Measurements from ENCODE around the gene TYRO3. TPM values are rescaled to one million over a fixed set of nuclear protein-coding genes. Genes with fewer than 3 reads are reported as not detected.

Gene TYRO3
- total RNA-seq, 2 experiments from 2014 or later = 0.42 to 0.47 TPM

DNA sequence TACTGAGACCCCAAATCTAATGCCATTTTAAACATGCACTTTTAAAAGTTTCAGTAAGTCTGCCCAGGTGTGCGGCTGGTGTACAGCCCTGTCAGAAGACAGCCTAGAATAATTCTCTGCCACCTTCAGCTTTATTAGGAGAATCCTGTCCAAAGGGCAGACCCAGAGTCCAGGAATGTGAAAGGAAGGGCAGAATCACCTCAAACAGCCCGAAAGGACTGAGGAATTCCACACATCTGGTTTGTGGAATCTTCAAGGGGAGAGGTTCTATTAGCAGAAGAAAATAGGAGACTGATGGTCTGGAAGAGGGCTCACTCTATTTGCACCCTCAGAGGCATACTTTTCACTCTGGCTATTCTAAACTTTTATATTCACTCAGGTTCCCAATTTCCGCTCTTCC lies 46.6 kb downstream of the TYRO3 start:
- ChIA-PET POLR2A (no interaction called here), CTCF (interaction anchor here (0.7 to 2.6 kb wide), 2 partner anchors 55 to 118 kb away, joined by 3 to 10 read pairs; partner anchors contain the start of gene MGA)
- intact Hi-C loops (cut with DNase I, micrococcal nuclease) = loop anchor here in 1 of 2 experiments (10.0 kb wide), 2 partner anchors 89 to 119 kb away; no protein-coding TSS in a partner anchor

DNA sequence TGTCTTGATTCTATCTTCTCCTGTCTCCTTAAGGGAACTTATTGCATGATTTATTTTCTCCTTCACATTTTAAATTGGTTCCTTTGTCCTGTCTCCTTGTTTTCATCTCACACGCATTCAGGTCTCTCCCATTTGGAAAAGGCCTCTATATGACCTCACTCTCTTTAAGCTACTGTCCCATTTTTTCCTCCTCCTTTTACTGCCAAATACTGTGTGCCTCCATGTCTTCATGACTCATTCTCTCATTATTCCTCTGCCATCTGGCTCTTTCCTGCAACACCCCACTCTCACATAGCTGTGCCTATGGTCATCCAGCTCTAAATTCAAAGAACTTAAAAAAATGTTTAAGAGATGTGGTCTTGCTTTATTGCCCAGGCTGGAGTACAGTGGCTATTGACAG lies 48.0 kb downstream of the TYRO3 start:
- H3K36me3 Mint-ChIP-seq (ENCODE audit: low read depth) = no peaks in the 10 kb centered on the region
- H3K27me3 Mint-ChIP-seq = peaks cover 16% of the 10 kb centered on the region
- intact Hi-C loops (cut with DNase I, micrococcal nuclease) = loop anchor here in 1 of 2 experiments (10.0 kb wide), 2 partner anchors 88 to 118 kb away; no protein-coding TSS in a partner anchor
- Histone ChIP-seq H3K27me3 (ENCODE audit: control insufficient read depth in 1 of 2, insufficient read depth in 2 of 2, low read length in 2 of 2) (no peaks in the 10 kb centered on the region), H3K27ac (ENCODE audit: low read depth in 1 of 2, low read length in 2 of 2) (no peak overlapping the region), H3K36me3 (ENCODE audit: insufficient read depth, low read length) (no peaks in the 10 kb centered on the region), H3K4me1 (ENCODE audit: insufficient read depth, low read length) (peaks cover 6% of the 10 kb centered on the region), H3K4me3 (ENCODE audit: low read length) (no peak overlapping the region), H3K9me3 (ENCODE audit: control insufficient read depth in 1 of 2, insufficient read depth in 1 of 2, low read length in 2 of 2) (no peaks in the 10 kb centered on the region)
- POLR2A ChIA-PET = no interaction called here
- no peak overlapping the region for H3K4me3 Mint-ChIP-seq
- CTCF ChIA-PET = no interaction called here
- ATAC-seq (ENCODE audit: poor library complexity) (no peak), DNase-seq (no peak)
- no peaks in the 10 kb centered on the region for H3K9me3 Mint-ChIP-seq
- TF ChIP-seq, protein P1, sequence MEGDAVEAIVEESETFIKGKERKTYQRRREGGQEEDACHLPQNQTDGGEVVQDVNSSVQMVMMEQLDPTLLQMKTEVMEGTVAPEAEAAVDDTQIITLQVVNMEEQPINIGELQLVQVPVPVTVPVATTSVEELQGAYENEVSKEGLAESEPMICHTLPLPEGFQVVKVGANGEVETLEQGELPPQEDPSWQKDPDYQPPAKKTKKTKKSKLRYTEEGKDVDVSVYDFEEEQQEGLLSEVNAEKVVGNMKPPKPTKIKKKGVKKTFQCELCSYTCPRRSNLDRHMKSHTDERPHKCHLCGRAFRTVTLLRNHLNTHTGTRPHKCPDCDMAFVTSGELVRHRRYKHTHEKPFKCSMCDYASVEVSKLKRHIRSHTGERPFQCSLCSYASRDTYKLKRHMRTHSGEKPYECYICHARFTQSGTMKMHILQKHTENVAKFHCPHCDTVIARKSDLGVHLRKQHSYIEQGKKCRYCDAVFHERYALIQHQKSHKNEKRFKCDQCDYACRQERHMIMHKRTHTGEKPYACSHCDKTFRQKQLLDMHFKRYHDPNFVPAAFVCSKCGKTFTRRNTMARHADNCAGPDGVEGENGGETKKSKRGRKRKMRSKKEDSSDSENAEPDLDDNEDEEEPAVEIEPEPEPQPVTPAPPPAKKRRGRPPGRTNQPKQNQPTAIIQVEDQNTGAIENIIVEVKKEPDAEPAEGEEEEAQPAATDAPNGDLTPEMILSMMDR (IDR thresholded peaks at IDR 0.05) = no peak
- H3K4me1 Mint-ChIP-seq (ENCODE audit: low read depth) = peaks cover 9% of the 10 kb centered on the region
- no peak overlapping the region for H3K27ac Mint-ChIP-seq

More for the DNA sequence above, 46.6 kb downstream of the TYRO3 start:
- ATAC-seq (ENCODE audit: poor library complexity) (no peak), DNase-seq (no peak)
- Histone ChIP-seq H3K27me3 (ENCODE audit: control insufficient read depth in 1 of 2, insufficient read depth in 2 of 2, low read length in 2 of 2) (no peaks in the 10 kb centered on the region), H3K9me3 (ENCODE audit: control insufficient read depth in 1 of 2, insufficient read depth in 1 of 2, low read length in 2 of 2) (no peaks in the 10 kb centered on the region), H3K27ac (ENCODE audit: low read depth in 1 of 2, low read length in 2 of 2) (no peak overlapping the region), H3K36me3 (ENCODE audit: insufficient read depth, low read length) (no peaks in the 10 kb centered on the region), H3K4me1 (ENCODE audit: insufficient read depth, low read length) (peaks cover 6% of the 10 kb centered on the region), H3K4me3 (ENCODE audit: low read length) (no peak overlapping the region)
- Mint-ChIP-seq H3K27ac (no peak overlapping the region), H3K4me3 (no peak overlapping the region), H3K36me3 (ENCODE audit: low read depth) (no peaks in the 10 kb centered on the region), H3K4me1 (ENCODE audit: low read depth) (peaks cover 9% of the 10 kb centered on the region), H3K27me3 (peaks cover 16% of the 10 kb centered on the region), H3K9me3 (no peaks in the 10 kb centered on the region)
- TF ChIP-seq, protein P1 (IDR thresholded peaks at IDR 0.05) = no peak

DNA sequence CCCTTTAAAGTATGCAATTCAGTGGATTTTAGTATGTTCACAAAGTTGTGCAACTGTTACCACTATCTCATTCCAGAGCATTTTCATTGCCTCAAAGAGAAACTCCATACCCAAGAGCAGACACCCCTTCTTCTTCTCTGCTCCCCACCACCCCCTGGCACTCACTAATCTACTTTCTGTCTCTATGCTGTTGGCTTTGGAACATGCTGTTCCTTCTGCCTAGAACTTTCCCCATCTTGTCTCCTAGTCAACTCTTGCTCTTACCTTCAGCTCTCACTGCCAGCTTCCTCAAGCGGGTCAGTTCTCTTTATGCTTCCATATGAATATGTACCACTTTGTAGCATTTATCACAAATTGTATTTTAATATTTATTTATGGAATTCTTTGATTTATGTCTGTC lies 50.1 kb downstream of the TYRO3 start:
- Histone ChIP-seq H3K9me3 (ENCODE audit: control insufficient read depth in 1 of 2, insufficient read depth in 1 of 2, low read length in 2 of 2) (peaks cover 0 to 1% of the 10 kb centered on the region in 2 experiments), H3K4me3 (ENCODE audit: low read length) (no peak overlapping the region), H3K27me3 (ENCODE audit: control insufficient read depth in 1 of 2, insufficient read depth in 2 of 2, low read length in 2 of 2) (no peaks in the 10 kb centered on the region), H3K36me3 (ENCODE audit: insufficient read depth, low read length) (no peaks in the 10 kb centered on the region), H3K27ac (ENCODE audit: low read depth in 1 of 2, low read length in 2 of 2) (no peak overlapping the region), H3K4me1 (ENCODE audit: insufficient read depth, low read length) (peaks cover 3% of the 10 kb centered on the region)
- intact Hi-C loops (cut with DNase I, micrococcal nuclease) = loop anchor here in 1 of 2 experiments (10.0 kb wide), 2 partner anchors 86 to 116 kb away; no protein-coding TSS in a partner anchor
- peaks cover 4% of the 10 kb centered on the region for H3K27me3 Mint-ChIP-seq
- CTCF ChIA-PET = interaction anchor here (1.6 kb wide), 1 partner anchor 23 kb away, joined by 3 read pairs; no protein-coding TSS in a partner anchor
- ATAC-seq (ENCODE audit: poor library complexity) = no peak
- H3K9me3 Mint-ChIP-seq = peaks cover 3% of the 10 kb centered on the region
- H3K4me1 Mint-ChIP-seq (ENCODE audit: low read depth) = peaks cover 4% of the 10 kb centered on the region
- no peak overlapping the region for H3K4me3 Mint-ChIP-seq
- no peak overlapping the region for H3K27ac Mint-ChIP-seq
- no peaks in the 10 kb centered on the region for H3K36me3 Mint-ChIP-seq (ENCODE audit: low read depth)
- POLR2A ChIA-PET = no interaction called here
- TF ChIP-seq, protein P1 (IDR thresholded peaks at IDR 0.05) = no peak
- no peak for DNase-seq
